Measurements from ENCODE around the gene RANBP3.
"Not testable (repeated sequence)": the region's sequence is repeated elsewhere in the genome, so short reads cannot be mapped to it uniquely, and the experiment has no call there.

The RANBP3 gene

DNA sequence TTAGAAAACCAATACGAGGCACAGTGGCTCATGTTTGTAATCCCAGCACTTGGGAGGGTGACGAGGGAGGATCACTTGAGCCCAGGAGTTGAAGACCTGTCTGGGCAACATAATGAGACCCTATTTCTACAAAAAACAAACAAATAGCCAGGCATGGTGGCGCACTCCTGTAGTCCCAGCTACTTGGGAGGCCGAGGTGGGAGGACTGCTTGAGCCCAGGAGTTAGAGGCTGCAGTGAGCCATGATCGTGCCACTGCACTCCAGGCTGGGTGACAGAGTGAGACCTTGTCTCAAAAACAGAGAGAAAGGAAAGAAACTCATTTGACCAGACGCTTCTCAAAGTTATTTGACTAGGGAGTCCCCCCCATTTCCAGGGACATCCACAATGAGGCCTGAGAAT, 14.7 kb downstream of the RANBP3 start:
- DNase-seq = not testable (repeated sequence)

DNA sequence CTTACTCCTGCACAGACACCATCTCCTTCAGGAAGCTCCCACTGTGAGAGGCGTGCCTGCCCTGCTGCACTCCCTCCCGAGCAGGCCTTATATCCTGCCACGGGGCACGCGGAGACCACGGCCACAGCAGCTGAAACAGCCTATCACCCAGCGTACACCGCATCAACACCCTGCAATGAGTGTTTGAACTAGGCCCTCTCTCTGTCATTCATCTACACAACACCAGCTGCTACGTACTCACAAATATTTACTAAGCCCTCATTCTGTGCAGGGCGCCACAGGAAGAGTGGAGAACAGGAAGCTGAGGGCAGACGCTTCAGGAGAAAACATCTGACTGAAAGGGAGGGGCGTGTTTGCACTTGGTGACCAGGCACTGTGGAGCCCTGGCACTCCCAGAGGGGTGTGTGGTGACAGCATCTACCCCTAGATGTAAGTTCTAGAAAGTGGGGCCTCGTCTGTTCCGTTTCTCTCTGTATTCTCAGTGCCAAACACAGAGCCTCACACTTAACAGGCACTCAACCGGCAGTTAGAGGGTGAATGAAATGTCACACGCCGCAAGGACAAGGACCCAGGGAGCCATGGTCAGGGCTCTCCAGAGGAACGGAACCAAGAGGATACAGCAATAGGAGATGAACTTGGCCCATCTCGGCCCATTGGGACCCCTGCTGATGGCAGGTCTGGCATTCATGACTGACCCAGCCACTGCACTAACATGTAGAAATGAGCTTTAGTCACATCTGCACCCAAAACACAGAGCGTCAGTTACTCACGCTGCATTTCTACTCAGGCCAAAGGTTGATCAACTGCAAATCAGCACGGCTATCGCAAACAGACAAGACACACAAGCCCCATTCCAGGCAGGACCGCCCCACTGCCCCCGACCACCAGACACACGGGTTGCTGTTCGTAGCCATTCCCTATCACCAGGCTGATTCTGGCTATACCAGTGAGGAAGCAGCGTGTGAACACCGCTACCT, 15.7 kb downstream of the RANBP3 start:
- no peak for DNase-seq

DNA sequence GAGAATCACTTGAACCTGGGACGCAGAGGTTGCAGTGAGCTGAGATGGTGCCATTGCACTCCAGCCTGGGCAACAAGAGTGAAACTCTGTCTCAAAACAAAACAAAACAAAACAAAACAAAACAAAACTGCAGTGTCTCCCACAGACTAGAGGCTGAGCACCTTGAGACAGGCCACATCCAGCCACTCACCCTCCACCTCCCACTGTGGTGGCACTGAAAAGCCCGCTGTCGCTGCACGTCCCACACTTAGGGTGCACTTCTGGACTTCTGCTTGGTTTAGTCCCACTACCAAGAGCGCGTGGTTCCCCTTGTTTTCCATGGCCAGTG, 16.3 kb downstream of the RANBP3 start:
- DNase-seq = not testable (repeated sequence)

DNA sequence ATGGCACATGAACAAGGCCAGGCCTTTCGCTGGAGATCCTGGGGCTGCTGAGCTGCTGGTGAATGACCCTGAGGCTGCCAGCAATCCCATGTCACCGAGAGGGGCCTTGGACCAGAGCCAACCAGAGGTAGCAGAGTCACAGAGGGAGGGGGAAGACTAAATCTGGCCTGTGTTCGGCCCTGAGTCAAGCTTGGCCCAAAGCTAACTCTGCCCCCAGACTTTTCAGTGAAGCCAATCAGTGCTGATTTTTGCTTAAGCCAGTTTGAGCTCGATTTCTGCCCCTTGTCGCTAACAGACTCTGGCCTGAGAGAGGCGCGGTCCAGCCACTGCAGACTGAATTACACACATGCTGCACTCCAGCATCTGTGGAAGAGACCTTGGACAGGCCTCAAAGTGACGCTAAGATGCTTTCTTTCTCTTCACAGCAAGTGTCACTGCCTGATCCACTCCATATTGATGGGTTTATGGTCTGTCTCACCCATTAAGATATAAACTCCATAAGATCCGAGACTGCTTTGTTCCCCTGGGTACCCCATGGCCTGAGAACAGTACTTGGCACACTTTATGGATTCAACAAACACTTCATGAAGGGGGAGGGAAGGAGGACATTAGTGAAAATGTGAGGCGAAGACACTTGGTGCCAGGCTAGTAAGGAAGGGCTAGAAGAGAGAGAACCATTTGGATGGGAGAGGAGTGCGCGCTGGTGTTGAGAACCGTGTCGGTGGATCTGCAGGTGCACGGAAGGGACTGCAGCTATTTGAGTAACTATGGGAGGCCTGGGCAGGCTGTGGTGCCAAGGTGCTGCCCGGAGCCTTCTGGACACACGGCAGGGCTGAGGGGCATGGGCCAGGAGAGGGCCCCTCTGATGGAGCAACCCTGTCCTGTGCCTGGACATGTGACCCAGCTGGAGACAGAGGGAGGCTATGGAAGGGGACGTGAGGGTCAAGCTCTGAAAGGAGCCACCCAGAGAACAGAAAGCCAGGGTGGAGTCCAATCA, 17.6 kb downstream of the RANBP3 start:
- no peak for DNase-seq

DNA sequence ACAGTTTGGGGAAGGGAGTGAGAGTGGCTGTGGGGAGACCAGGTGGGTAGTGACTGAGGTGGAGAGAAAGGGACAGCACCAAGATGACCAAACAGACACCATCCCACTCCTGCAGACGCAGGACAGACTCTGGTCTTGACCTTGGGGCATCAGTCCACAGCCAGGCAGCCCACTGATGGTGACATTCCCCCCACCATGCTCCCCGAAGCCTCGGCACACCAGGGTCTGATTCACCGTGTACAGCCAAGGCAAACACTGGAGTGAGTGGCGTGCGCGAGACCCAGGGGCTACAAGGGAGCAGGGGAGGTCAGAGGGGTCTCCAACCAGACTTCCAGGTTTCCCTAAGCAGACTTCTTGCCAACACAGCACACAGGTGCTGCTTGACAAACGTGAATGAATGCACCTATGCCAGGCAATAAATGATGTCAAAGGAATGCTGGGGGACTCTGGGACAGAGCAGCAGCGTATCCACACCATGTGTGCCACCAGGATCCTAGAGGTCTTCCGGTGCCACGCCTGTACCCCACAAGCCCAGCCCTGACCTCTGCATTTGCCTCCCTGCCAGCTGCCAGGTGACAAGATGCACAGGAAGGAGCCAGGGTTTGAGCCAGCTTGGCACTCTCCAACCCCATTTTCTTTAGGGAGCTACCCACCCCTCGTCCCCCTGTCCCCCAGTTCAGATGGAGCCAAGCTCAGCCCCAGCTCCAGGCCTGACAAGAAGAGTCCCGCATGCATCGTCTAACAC, 18.5 kb downstream of the RANBP3 start:
- no peak for DNase-seq

DNA sequence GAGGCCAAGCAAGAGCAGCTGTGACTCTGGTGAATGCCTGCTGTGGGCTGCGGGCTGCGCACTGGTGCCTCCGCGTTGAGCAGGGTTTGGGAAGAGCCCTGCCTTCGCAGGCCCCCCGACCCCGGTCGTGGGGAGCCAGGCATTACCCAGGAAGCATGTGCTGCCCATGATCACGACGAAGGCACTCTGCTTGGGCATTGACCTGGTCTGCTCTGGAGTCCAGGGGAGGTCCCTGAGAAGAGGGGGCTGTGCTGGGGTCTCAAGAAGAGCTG, 19.2 kb downstream of the RANBP3 start:
- no peak for DNase-seq

DNA sequence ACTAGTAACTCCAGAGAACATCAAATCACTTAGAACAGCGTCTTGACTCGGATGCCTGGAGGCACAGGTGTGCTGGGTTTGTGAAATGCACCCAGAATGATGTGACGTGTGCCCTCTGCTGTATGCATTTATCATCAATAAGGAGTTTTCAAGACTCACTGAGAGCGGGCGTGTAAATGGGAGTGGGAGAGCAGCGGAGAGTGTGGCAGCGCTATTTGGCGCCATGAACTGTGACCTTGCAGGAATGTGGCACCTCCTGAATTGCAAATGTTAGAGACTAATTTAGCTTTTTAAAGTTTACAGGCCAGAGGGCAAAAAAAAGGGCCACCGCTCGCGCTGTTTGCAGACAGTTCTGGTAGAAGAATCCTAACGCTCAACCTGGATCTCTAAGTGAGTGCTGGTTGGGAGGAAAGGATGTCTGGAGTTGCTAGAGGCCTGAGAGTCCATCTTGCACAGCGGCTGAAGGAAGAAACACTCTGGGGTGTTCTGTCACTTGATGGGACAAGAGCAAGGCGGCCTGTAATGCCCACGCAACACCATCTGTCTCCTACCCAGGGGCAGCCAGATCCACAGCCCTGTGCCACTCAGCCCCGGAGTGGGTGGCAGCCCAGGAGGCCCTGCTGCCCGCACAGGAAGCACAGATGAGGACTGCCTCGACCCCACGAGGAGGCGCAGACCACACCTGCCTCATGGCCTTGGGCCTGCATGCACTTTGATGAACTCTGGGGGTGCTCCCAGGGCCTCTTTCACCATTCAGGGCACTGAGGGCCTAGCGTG, 19.7 kb downstream of the RANBP3 start:
- DNase-seq = no peak

DNA sequence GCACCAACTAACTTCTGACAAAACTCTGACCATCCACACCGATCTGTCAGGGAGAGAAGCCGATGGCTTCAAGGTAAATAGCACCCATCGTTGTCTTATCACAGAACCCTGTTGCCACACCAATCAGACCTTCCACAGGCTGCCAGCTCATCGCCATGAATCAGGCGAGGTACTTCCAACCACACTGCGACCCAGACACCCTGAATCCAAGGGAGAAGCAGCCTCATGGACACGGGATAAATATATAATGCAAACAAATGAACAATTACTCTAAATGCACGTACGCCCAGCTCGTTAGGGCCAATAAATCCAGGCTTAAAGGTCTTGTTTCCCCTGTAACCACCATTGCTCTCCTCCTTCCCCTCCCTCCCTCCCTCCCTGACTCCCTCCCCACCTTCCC, 20.8 kb downstream of the RANBP3 start:
- DNase-seq = no peak

DNA sequence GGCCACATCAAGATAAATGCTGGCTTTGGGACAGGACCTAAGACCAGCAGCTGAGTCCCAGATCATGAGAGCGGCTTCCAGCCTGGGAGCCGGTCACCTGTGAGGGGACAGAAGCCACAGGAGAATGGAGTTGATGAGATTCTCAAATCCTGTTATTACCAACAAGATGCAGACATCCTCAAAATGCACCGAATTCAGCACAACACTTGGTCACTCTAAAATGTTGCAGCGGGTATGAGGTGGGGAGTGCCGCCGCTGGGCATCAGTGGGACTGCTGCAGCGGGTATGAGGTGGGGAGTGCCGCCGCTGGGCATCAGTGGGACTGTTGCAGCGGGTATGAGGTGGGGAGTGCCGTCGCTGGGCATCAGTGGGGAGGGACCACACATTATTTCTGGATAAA, 21.2 kb downstream of the RANBP3 start:
- DNase-seq = no peak

DNA sequence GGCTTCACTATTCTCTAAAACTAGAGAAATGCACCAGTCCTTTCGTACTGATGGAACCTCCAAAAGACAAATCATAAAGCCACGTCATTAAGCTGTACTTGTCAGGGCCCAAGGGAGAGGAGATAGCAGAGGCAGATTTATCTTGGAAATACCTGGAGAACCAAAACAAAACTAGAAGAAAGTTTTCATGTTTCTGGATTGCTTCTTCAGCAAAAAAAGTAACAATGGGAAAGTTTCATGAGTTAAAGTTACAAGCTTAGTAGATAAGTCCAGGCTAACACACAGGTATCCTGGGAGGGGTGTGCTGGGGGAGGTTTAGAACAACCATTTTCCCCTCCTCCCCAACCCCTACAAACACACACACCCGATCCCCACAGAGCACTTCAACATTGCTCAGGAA, 21.6 kb downstream of the RANBP3 start:
- DNase-seq = no peak

DNA sequence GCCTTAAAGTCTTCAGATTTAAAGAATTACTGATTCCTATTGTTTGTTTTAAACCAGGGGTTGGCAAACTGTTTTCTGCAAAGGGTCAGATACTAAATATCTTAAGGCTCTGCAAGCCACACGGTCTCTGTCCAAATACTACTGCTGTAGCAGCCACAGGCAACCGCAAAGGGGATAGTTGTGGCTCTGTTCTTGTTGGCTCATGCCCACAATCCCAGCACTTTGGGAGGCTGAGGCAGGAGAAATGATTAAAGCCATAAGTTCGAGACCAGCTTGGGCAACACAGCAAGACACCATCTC, 22.4 kb downstream of the RANBP3 start:
- DNase-seq = no peak

DNA sequence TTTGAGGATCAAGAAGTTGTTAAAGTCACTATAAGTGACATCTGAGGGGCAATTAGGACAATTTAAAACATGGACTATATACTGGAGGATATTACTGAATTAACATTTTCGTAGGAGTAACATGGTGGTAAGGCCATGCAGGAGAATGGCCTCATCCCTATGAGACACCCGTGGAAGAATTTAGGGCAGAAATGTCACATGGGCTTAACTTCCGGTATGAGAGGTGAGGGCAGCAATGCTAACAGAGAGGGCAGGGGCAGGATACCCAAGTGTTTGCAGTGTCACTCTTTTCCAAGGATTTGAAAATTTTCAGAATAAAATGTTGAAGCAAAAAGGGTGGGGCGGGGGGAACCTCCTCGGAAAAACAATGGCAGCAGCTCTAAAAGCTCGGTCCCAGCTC, 23.6 kb downstream of the RANBP3 start:
- no peak for DNase-seq

DNA sequence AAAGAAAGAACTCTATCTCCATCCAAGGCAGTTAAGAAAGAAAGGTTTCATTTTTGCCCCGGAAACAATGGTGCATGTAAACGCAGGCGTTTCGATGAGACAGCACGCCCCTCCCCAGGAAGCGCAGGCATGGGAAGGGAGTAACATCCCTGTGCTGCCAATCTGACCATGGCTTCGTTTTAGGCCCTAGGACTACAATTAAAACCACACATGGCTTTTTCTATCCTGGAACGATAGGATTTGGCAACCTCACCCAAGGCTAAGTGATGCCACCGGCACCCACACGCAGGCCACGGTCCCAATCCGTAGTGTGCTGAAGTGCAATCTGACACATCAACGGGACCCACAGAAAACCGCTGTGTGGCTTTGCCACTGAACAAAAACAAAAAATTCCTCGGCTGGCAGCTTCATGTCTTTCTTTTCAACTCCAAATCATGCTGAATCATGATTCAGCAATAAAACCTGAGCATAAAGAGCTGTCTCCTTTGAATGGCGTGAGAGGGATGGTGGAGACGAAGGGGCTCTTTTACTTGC, 24.2 kb downstream of the RANBP3 start:
- DNase-seq = no peak

DNA sequence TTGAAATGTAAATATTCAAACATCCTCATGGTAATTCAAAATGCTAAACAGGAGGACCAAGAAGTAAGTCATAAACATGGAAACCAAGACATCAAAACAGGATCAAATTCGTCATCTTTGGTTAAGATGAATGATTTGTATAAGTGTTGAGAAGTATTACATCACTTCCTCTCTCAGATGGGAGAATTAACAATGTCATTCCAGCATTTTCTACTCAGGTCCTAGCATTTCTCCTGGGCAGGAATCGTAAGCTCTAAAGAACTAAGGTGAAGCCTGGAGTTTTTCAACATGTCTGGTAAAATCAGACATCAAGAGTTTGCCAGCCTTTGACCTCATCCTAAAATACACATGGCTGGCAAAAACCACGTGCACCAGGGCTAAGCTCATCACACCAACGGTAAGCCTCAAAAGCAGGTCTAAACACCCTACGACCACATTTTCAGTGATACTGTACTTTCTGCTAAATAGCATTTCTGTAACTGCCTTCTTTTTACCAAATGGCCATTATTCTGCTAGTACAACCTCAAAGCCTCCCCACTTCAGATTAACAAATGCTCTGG, 24.8 kb downstream of the RANBP3 start:
- no peak for DNase-seq

DNA sequence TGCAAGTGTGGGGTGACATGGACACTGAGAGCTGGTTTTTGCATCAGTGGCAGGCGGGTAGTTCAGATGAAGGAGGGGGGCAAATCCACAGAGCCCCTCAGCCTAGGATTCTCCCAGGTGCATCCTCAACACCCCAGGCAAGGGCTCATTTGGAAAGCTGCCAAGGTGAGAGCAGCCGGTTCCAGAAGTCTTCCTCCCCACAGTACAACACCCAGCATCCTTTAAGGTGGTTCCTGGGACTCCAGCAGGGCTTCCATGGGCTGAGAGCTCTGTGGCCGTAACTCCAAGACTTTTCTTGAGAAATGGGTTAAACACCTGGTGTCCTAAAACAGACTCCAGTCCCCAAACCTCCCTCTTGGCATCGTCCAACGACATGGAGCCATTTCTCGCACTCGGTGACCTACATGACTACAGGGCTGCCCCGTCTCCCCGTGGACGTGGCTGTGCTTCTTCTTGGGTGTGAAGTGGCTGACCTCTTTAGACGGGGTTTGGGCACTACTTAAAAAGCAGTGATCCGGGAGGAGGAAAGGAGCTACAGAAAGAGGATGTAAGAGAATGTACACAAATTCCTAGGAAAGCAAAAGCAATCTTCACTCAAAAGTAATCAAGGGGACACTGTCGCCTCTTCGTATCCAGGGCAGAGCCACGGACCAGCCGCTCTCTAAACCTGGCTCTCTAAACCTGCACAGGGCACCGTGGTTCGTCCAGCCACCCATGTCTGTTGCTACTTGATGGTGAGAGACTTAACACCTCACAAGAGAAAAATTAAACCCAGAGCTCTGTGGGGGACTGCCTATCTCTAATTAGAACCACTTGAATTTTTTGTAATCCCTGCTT, 25.5 kb downstream of the RANBP3 start:
- DNase-seq = no peak

DNA sequence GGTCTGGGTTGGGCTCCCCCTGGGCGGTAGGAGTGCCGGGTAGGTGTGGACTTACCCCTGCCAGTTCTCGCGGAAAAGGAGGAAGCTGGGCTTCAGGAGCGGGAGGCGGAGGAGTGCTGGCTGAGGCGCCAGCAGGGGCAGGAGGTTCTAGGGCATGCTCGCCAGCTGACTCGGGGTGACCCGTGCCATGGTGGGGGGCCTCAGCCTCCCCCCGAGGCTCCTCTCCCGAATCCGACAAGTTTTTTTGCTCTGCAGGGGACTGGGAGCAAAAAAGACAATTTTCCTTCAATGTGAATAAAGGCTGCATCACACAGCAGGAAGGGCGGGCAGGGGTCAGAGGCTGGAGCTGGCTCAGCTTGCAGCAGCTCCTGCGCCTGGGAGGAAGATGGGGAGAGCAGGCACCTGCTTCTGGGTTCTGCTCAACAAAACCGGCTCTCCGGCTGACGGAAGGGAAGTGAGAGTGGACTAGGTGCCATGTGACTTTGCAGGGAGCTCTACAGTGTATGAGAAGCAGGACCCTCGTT, 26.5 kb downstream of the RANBP3 start:
- no peak for DNase-seq

DNA sequence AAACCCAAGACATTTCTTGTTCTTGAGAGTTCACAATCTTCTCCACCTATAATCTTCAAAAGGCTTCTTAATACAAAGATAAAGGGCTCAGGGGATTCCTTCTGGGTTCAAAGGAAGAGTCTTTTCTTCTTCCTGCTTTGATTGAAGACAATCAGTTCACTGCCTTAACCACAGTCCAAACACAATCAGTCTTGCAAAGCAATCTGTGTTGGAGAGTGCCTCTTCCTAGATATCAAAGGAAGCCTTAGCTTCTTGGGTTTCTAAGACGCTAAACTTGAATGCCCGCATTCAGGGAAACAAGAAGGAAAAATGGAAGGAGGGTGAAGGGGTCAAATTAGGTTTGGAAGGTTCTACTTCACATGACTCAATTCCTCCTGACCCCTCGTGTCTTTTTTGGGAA, 27.2 kb downstream of the RANBP3 start:
- no peak for DNase-seq

DNA sequence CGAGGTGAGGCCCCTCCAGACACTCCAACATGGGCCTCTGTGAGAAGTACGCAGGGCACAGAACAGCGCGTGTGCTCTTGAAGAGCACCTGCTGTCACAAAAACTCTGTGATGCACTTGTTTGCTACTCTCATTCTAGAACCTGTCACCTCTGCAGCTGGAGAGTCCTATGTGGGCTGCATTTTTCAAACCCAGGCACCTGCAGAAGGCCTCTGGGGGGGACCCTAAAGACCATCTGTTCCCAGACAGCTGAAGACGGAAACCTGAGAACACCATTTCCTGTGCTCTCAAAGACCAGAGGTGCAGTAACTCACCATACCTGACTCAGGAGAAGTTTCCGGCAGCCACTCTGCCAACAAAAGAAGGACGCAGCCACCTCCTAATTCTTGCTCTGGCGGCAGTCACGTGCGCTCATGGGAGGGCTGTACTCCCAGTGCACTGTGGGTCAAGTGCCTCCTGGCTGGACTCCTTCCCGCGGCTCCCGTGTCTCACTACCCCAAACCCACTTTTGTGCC, 28.1 kb downstream of the RANBP3 start:
- no peak for DNase-seq

DNA sequence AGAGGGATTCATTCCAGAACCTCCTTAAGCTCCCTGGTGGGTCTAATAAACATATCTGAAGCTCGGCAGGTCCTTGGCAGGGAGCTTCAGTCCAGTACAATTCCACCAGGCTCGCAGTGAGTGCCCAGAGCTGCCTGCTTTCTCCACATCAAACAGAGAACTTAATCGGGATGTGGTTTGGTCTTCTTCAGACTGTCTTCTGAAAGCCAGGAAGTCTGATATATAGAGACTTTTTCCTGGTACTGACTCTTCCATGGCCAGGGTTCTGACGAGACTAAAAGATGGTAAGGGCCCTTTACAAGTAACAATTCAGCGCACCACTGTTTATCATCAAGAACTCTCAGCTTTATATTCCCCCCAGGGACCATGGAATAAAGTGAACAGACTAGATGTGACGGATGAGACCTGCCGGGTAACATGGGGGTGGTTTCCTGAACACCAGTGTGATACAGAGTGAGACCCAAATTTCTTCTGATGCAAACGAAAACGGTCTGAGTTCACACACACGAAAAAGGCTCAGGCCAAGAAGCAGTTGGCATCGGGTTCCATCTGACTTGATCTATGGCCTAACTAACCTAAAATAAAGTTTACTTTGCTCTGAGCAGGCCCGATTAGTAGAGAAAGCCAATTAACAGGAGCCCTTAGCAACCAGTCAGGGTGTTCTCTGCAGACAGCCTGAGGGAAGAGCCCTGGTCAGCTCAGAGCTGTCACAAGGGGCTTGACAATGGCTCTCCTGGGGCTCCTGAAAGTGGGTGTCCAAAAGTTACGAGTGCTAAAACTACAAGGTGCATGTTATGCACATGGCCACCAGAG, 29.0 kb downstream of the RANBP3 start:
- no peak for DNase-seq

DNA sequence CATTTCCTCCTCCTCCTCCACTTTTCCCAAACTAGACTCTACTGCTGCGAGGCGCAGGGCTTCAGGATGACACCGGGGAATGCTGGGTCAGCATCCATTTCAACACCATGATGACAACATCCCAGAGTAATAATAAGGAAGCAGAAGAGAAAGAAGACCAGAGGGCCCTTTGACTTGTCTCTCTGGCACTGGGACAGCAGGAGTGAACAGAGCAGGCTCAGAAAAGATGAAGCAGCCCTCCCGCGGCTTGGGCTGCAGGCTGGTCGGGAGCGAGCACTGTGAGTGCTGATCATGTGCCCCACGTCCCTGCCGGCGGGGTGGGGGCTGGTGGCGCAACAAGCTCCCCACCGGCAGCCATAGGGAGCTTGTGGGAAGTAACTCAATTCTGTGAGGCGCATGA, 30.5 kb downstream of the RANBP3 start:
- no peak for DNase-seq

Data from cerebellar nuclear complex (tissue), 1 donor.